ENCODE data around the gene SLC1A2.
A peak's percentile ranks its signal among the peaks of the same experiment; 100 is the strongest.

The SLC1A2 gene

GRCh38 chr11:35419184-35419829 lies at the start of gene SLC1A2:
SLC1A2 (minus strand) TSS chr11:35419558; CDS start chr11:35418966, 592 bp downstream.
- DNase-seq = peak; percentile 5

DNA sequence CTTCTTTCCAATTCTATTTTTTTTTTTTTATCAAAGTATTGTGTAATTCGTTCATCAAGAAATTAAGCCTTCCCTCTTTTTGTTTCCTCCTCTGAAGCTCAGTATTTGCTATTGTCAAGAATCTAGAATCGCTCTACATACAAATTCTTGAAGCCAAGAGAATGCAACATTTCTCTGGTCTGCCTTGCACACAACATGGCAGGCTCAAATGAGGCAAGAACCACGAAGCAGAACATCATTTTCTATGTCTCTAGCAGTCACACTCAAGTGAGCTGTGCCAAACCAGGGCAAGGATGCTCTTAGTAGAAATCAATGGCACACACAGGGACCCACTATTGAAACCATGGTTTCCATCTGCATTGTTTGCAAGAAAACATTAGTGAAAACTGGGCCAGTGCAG lies 46.7 kb upstream of the SLC1A2 start:
- DNase-seq = no peak

DNA sequence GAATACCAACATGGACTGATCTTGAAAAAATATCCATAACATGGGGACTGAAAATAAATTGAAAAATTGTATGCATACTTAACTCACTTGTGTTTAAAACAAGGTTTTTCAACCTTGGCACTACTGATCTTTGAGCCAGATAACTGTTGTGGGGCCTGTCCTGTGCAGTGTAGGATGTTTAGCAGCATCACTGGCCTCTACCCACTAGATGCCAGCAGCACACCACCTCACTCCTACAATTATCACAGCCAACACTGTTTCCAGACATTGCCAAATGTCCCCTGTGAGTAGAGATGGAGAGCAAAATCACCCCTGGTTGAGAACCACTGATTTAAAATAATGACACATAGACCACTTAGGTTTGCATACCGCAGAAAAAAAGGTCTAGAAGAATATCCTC lies 45.0 kb upstream of the SLC1A2 start:
- no peak for DNase-seq

DNA sequence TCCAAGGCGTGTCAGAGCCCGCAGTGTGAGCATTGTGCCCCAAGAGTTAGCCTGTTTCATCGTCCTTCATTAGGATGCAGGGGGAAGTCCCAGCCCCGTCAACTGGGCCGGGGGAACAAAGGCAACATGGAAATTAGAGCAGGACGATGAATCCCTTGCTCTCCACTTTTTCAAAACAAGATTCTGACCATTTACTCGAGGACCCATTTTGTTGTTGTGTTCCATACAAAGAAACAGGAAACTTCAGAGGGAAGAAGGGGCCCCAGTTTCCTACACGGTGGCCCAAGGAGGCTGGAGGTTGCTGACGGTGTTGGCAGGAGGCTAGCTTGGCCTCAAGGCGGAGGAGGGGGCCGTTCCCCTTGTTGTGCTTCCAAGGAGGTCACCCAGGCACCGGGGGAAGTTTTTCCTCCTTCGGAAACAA lies 44.0 kb upstream of the SLC1A2 start:
- DNase-seq = no peak

DNA sequence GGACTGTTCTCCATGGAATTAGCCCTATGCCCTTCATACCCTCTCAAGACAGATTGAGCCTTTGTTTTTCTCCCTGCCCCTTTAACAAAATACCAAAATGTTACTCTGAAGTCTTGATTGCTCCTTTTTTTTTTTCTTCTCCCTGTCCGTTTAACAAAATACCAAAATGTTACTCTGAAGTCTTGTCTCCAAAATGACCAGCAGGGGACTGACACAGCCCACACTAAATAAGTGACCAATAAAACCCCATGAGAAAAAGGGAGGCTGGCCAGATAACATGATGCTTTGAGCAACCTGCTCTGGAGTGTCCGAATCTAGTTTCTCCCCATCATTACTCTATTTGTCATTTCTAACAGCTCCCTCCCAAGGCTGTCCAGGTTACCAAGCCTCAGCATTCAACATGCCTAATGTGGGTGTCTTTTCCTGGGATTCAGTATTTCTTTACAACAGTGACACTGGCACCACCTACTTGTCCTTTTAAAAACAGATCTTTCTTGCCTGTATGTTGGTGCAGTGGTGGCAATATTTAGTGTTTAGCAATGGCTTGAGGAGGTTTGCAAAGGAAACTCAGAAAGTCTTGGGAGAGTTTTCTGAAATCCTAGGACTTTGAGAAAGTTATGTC lies 42.7 kb upstream of the SLC1A2 start:
- no peak for DNase-seq

- DNase-seq = no peak
These were observed 40.1 kb upstream of the SLC1A2 start for GRCh38 chr11:35459489-35459888.

GRCh38 chr11:35458846-35459245 lies 39.5 kb upstream of the SLC1A2 start:
- no peak for DNase-seq

DNA sequence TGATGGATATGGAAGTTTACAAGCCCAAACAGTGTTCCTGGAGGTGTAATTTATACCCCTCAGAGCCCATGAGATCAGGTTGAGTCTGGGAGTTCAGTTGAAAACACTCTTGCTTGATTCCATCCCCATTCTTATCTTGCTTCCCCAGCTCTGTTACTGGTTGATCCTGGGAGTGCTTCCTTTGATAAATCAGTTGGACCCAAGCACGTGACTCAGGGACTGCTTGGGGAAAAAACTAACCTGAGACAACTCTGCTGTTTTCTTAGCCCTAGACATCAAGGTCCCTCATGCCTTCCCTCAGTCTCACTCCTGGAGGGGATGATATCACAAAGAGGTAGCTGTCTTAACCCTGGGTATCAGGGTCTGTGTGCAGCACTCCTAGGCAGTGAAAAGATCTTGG lies 35.0 kb upstream of the SLC1A2 start:
- no peak for DNase-seq

DNA sequence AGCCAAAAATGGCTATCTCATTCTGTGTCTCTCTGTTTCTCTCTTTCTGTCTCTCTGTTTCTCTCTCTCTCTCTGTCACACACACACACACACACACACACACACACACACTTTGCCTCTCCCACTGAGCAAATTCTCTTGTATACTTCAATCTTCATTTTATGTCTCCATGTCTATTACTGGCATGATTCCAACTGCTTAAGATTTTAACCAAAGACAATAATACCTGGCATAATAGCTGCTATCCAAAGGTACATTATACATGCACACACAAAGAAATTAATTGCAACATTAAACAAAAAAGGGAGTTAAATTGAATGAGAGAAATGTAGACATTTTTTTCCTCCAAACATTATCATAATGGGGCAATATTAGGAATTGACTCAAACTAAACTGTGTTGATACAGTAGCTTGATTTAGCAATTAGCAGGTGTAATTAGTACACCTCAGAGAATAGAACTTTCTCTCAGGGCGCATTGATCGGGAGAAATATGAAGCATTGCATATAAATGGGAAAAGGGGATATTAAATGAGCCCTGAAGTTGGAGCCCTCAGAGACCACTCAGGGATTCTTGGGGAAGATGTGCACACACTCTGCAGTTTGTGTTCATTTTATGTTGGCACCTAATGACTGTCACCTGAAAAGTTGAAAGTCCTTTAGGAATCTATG lies 17.4 kb upstream of the SLC1A2 start:
- no peak for DNase-seq

DNA sequence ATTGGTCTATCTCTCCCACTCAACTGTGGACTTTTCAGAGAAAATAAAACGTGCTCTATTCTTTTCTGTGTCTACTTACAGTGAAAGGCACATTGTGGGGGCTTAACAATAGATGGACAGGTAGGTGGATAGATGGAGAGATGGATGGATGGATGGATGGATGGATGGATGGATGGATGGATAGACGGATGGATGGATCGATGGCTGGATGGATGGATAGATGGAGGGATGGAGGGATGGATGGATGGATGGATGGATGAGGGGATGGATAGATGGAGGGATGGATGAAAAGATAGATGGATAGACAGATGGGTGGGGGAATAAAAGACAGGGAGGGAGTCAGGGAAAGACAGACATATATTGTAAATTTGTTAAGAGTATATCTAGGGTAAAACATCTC lies 14.2 kb upstream of the SLC1A2 start:
- no peak for DNase-seq

DNA sequence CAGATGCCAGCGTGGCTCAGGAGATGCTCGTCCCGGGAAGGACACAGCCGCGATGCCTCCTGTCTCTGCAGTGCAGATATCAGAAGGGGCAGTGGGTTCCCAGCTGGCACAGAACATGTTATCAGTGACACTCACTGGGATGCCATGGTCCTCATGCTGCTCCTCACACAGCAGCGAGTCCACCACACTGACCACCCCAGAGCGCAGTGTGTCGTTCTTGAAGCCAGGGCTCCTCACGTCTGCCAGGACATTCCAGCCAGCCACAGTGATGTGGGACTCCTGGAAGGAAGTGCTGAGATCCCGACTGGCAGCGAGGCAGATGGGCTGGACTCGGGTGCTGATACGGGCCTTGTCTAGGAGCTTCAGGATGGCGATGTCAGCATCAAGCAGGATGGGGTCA lies 13.1 kb upstream of the SLC1A2 start:
- DNase-seq = no peak

- no peak for DNase-seq
These were observed 7.7 kb upstream of the SLC1A2 start for GRCh38 chr11:35427071-35427470.

- DNase-seq = no peak
These were observed 7.0 kb upstream of the SLC1A2 start for GRCh38 chr11:35426351-35426750.

DNA sequence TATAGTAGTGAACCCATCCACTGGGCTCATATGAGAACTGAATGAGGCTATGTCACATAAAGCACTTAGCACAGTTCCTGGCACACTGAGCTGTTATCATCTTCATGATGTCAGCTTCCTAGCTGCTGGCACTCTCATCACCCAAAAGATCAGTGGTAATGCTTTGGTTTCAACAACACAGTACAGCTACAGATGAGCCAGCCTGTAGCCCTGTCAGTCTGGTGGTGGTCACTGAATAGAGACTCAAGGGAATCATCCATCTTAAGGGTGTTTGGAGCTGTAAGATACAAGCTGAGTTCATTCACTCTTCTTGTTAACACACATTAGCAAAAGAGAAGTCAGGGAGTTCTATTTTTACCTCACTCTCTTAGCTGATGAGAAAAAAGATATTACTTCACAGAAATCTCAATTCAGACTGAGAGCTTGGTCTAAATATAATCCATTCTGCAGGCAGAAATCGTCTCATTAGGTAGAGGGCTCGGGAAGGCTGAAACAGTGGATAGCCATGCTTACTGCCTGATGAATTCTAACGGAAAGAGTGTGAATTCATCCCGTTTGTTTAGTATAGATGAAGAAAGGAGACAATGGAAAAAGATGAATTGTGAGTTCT lies 6.3 kb upstream of the SLC1A2 start:
- no peak for DNase-seq

DNA sequence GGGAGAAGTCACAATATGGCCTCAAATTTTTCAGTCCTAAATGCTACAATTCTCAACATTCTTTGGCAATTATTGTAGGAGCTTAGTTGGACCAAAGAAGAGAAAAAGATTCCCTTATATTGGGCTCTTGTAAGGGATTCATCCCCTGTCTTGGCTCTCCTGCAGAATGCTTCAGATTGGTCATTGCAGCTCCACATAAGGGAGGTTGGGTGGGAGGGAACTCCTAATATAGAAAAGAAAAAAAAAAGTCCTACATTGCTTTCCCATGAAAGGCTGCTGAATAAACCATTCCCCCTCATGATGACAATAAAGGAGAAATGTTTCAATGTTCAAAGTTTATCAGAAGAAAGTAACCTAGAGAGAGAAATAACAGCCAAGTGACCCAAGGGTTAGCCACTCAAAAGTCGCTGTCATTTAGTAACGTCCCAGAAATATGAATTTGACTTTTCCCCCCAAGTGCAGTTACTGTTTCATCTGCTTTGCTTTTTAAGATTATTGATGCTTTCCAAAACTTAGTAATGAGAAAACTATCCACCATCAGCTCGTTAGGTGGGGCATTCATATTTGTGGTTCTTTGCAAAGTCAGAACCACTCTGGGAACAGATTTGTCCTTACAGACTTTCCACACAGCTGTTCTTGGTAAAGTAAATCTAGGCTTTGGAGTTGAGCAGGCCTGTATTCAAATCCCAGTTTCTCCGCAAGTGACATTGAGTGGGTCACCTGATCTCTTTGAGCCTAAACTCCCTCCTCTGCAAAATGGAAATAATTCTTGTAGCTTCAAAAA lies 5.0 kb upstream of the SLC1A2 start:
- DNase-seq = no peak

- DNase-seq = no peak
These were observed 1.0 kb upstream of the SLC1A2 start for GRCh38 chr11:35420371-35420770.

GRCh38 chr11:35419830-35420333 lies 524 bp upstream of the SLC1A2 start:
- DNase-seq = no peak

DNA sequence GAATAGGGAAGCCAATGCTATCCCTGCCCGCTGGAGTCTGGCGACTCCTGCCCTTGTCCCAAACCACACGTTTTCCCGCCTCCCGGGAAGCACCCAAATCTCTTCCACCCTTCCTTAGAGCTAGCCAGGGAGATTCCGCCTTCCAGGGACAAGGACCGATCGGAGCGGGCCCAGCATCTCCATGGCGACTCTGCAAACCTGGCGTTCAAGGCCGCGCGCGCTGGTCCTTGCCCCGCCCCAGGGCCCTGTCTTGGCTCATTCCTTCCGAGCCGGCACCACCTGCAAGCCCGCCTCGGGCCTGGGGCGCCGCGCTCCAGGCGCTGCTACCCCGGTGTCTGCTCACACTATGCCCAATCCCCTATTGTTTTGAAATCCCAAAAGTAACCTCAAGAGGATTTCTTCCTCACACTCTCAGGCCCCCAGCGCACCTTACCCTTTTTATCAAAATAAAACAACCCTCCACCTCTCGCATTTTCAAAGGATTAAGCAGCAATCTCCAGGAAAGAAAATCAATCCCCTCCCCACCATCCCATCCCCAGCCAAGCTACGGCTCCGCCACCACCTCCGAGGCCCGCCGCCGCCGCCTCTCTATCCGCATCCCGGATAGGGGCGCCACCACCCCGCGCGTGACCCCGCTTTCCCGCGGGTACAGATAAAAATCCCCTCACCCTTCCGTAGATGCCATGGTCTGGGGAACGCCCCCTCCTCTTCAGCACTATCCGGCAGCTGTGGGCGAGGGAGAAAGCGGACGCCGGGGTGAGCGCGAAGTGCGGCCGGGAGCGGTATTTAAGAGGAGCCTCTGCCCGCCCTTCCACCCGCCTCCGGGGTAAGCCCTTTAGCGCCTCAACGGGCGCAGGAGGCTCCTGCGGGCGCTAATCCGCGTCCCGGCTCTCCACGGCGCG lies 825 bp downstream of the SLC1A2 start:
- DNase-seq = no peak

DNA sequence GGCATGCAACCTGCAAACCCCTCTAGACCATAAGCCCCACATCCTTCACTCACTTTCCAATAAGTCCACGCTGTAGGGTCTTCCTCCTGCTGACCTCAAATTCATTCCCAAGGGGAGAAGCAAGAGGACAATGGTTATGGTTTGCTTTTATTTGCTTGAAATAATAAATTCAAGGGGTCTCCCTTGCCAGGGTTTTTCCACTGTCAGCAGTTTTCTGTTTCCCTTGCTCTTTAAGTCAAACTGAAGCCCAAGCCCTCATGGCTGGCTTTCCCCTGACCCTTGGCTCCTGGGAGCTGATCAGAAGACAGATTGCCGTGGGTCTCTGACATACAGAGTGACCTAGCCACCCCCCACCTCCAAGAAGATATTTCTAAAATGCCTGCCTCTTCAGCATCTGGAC lies 3.9 kb downstream of the SLC1A2 start:
- no peak for DNase-seq

DNA sequence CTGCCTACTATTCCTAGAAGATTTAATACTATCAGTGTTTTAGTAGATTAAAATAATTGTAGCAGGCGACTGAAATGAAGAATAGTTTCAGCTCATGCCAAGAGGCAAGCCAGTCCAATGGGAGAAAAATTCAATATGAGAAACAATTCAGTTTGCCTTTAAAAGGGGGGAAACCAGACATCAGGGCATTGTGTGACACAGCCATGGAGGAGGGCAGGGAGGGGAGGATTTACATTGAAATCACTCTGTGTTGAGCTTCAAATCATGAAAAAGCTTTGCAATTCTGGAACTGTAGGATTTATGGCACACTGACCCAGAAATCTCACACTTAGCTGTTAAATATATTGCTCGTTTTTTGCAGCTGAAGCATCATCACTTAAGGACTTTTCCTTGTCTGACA lies 4.6 kb downstream of the SLC1A2 start:
- no peak for DNase-seq

- no peak for DNase-seq
These were observed 5.0 kb downstream of the SLC1A2 start for GRCh38 chr11:35414311-35414710.

- no peak for DNase-seq
These were observed 5.8 kb downstream of the SLC1A2 start for GRCh38 chr11:35413598-35413997.
